ENCODE measurements around the gene GLB1L2. TPM values are rescaled to one million over a fixed set of nuclear protein-coding genes. Genes with fewer than 3 reads are reported as not detected.

GLB1L2 gene
- total RNA-seq, 1 donor = not detected

DNA sequence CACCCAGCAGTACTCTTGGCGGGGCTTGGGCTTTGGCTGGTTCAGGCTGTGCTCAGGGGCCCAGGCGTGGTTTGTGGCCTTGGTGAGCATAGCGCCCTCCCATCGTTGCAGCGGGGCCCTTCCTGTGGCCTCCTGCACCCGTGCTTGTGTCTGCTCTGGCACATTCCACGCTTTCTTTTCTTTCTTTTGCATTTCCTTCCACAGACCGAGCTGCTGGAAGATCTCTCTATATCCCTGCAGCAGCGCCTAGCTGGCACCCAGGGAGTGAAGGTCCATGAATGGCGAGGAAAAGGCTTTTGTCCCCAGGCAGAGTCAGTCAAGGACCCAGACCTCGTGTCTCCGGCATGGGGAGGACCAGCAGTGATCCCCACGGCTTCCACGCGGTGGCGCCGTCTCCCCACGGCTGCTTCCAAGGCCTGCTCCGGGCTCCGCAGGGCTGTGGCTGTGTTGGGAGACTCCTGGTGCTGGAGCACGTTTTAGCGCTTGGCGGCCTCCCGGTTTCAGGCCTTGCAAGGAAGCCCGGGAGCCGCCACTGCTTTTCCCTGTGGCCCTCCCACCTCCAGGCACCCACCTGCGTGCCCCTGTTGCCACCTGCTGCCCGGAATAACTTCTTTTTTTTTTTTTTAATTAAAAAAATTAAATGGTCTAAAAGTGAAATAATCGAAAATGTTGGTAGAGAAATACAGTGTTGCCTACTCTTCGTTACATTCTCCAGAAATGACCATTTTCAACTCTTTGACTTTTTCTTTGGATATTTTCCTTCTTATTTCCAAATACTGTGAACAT, 28.5 kb downstream of the GLB1L2 start:
- DNase-seq (ENCODE audit: low read depth) = peak; percentile 30
- H3K4me3 ChIP-seq (ENCODE audit: low read depth, low read length) = no peak overlapping the region
- TF ChIP-seq, protein P1, sequence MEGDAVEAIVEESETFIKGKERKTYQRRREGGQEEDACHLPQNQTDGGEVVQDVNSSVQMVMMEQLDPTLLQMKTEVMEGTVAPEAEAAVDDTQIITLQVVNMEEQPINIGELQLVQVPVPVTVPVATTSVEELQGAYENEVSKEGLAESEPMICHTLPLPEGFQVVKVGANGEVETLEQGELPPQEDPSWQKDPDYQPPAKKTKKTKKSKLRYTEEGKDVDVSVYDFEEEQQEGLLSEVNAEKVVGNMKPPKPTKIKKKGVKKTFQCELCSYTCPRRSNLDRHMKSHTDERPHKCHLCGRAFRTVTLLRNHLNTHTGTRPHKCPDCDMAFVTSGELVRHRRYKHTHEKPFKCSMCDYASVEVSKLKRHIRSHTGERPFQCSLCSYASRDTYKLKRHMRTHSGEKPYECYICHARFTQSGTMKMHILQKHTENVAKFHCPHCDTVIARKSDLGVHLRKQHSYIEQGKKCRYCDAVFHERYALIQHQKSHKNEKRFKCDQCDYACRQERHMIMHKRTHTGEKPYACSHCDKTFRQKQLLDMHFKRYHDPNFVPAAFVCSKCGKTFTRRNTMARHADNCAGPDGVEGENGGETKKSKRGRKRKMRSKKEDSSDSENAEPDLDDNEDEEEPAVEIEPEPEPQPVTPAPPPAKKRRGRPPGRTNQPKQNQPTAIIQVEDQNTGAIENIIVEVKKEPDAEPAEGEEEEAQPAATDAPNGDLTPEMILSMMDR (IDR thresholded peaks at IDR 0.05; ENCODE audit: insufficient read depth, low read length) = peak; percentile 63

DNA sequence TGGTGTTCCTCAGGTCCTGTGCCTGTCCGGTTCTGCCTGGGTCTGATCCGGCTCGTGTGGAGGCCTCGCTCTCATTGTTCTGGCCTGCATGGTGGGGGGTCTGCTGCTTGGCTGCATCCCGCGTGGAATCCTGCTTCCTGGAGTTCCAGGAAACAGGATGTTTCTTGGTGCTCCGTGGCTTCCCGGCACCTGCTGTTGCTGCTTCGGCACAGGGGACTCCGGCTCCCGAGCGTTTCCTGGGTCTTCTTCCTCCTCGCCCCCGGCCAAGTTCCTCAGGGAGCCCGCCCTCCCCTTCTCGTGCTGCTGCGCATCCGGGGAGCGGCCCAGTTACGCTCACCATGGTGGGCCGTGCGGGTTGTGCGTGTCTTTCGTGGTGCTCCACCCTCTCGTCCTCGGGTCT, 29.9 kb downstream of the GLB1L2 start:
- no peak overlapping the region for H3K4me3 ChIP-seq (ENCODE audit: low read depth, low read length)
- no peak for DNase-seq (ENCODE audit: low read depth)
- TF ChIP-seq, protein P1 (IDR thresholded peaks at IDR 0.05; ENCODE audit: insufficient read depth, low read length) = no peak

DNA sequence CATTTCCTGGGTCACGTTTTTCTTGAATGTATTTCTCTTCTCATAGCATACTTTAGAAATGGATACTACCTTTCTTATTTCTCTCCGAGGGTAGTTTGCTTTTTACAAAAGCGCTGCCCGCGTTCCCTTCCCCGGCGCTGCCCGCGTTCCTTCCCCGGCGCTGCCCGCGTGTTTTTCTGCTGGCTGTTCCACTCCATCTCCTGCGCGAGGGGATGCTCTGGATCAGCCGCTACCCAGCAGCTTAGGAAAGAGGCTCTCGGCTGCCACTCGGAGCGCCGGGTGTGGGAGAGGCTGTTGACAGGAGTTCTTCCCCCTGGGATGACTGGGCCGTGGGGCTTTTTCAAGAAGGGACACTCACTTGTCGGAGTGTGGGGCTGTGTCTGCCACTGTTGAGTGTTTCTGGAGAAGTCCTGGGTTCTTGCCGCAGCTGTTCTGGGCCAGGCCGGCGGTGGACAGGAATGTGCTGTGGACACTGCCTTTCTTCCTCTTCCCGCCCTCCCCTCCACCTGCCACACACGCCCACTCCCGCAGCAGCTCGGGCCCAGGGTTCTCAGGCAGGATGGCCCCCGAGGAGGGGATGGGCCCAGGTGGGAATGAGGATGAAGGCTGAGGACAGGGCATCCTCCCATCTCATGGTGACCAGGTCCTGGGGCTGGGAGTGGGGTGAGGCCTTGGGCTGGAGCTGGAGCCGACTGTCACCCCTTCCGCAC, 30.6 kb downstream of the GLB1L2 start:
- TF ChIP-seq, protein P1 (IDR thresholded peaks at IDR 0.05; ENCODE audit: insufficient read depth, low read length) = no peak
- no peak for DNase-seq (ENCODE audit: low read depth)
- no peak overlapping the region for H3K4me3 ChIP-seq (ENCODE audit: low read depth, low read length)

DNA sequence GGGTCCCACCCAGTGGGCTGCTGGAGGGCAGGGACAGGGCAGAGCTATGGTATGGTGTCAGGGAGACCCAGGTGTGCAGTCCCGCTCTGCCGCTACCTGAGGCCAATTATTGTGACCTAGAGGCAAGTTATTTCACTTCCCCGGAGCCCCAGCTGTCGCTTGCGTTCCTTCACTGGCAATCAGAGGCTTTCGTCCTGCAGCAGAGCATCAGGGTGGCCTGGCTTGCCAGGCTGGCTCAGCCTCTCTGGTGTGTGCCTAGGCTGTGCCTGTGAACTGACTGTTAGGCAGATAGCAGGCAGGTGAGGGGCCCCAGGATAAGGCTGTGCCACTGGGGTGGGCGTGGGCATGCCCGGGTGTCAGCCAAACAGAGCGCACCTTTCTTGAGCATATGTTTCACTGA, 31.4 kb downstream of the GLB1L2 start:
- no peak for DNase-seq (ENCODE audit: low read depth)
- TF ChIP-seq, protein P1 (IDR thresholded peaks at IDR 0.05; ENCODE audit: insufficient read depth, low read length) = no peak
- no peak overlapping the region for H3K4me3 ChIP-seq (ENCODE audit: low read depth, low read length)

DNA sequence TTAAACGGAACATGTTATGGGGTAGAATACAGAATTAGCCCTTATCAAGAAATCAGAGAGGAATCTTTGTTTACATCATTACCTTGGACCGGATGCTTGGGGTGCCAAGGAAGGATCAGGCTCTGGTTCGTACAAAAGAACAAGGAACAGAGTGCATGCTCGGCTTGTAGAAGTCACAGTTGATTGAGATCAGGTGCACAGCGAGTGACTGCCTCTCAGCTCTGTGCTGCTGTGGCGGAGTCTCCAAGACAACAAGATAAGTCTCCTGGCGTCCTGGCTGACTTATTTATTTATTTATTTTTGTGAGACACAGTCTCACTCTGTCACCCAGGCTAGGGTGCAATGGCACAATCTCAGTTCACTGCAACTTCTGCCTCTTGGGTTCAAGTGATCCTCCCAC, 31.8 kb downstream of the GLB1L2 start:
- TF ChIP-seq, protein P1 (IDR thresholded peaks at IDR 0.05; ENCODE audit: insufficient read depth, low read length) = no peak
- DNase-seq (ENCODE audit: low read depth) = no peak
- H3K4me3 ChIP-seq (ENCODE audit: low read depth, low read length) = no peak overlapping the region

DNA sequence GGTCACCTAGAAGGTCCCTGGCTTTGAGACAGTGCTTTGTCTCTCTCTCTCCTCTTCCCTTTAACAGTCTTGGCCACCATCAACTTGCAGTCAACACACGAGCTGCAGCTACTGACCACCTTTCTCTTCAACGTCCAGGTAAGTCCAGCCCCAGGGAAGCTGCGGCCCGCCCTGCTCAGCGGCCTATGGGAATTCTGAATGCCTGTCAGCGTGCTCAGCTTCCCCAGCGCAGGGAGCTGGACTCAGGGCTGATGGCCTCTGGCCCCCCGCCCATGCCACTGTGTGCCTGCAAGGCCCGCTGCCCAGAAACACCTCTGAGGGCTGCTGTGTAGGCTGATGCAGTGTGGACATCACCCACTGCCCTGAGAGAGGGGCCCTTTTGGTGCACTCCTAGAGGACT, 32.5 kb downstream of the GLB1L2 start:
- TF ChIP-seq, protein P1 (IDR thresholded peaks at IDR 0.05; ENCODE audit: insufficient read depth, low read length) = no peak
- no peak for DNase-seq (ENCODE audit: low read depth)
- no peak overlapping the region for H3K4me3 ChIP-seq (ENCODE audit: low read depth, low read length)
